K562 (cell line): ENCODE measurements around the gene DCUN1D2.

ENCODE experiments used
- CHCHD3 ChIP-seq: fragments of 250-450 bp; sonication (Bioruptor Pico); IDR thresholded peaks from 2 replicates; pipeline ENCODE4 v2.1.2; 2022; ENCODE audit warnings: mild to moderate bottlenecking
- ESRRA ChIP-seq: fragments of 450-650 bp; IDR thresholded peaks from 2 replicates; pipeline ENCODE4 v1.6.1; 2014; ENCODE audit warnings: low read depth, mild to moderate bottlenecking, moderate library complexity, borderline replicate concordance
- FOS ChIP-seq: IDR thresholded peaks from 3 replicates; pipeline ENCODE4 v1.6.1; 2011; ENCODE audit not compliant: insufficient read length; ENCODE audit errors: extremely low read depth
- FOXM1 ChIP-seq, 2 experiments: fragments of 450-650 bp in 1 of 2; sonication (generic) in 1 of 2; formaldehyde crosslinking in 1 of 2; IDR thresholded peaks; 2 replicates each; pipeline versions ENCODE4 v1.6.1 to v1.9.0; 2017 to 2022; ENCODE audit warnings: low read depth in 2 of 2, mild to moderate bottlenecking in 2 of 2, missing genetic modification reagents in 1 of 2, moderate library complexity in 1 of 2
- GTF2F1 ChIP-seq: IDR thresholded peaks from 2 replicates; pipeline ENCODE4 v1.6.1; 2011; ENCODE audit warnings: low read depth, low read length, improper control_type of control experiment
- HIVEP1 ChIP-seq: fragments of 250-450 bp; sonication (Bioruptor Pico); IDR thresholded peaks from 2 replicates; pipeline ENCODE4 v1.4.0; 2020; ENCODE audit warnings: mild to moderate bottlenecking
- ZNF75A ChIP-seq: fragments of 450-650 bp; formaldehyde crosslinking; IDR thresholded peaks from 2 replicates; pipeline ENCODE4 v1.4.0; 2020; ENCODE audit warnings: mild to moderate bottlenecking
- TF ChIP-seq, protein P1 (sequence below), 3 experiments: IDR thresholded peaks in 2 of 3; conservative IDR thresholded peaks in 1 of 3; 2 replicates each; pipeline ENCODE4 v1.5.1; 2011 to 2012; ENCODE audit warnings: low read length in 3 of 3, mild to moderate bottlenecking in 3 of 3, control low read depth in 2 of 3, improper control_type of control experiment in 1 of 3, inconsistent platforms in 1 of 3, low read depth in 1 of 3, mixed read lengths in 1 of 3, moderate library complexity in 1 of 3; ENCODE audit not compliant: insufficient read depth in 2 of 3
- TF ChIP-seq, protein P2 (sequence below): sonication (generic); formaldehyde crosslinking; IDR thresholded peaks from 2 replicates; pipeline ENCODE4 v1.9.0; 2022; ENCODE audit warnings: mild to moderate bottlenecking, missing genetic modification reagents
- TF ChIP-seq, protein P3 (sequence below): fragments of 200-600 bp; sonication (generic); IDR thresholded peaks from one replicate; pipeline ENCODE4 v1.6.1; 2012; ENCODE audit warnings: mild to moderate bottlenecking, low read depth, low read length, inconsistent platforms
- TF ChIP-seq, protein P4 (sequence below), 2 experiments: IDR thresholded peaks; 2 replicates each; pipeline ENCODE4 v1.6.1; 2011; ENCODE audit warnings: borderline replicate concordance in 1 of 2, control low read depth in 1 of 2, low read depth in 1 of 2, low read length in 1 of 2, mild to moderate bottlenecking in 1 of 2, mixed read lengths in 1 of 2, moderate library complexity in 1 of 2; ENCODE audit not compliant: insufficient read depth in 1 of 2, insufficient read length in 1 of 2, poor library complexity in 1 of 2, severe bottlenecking in 1 of 2; ENCODE audit errors: extremely low read depth in 1 of 2

DNA sequence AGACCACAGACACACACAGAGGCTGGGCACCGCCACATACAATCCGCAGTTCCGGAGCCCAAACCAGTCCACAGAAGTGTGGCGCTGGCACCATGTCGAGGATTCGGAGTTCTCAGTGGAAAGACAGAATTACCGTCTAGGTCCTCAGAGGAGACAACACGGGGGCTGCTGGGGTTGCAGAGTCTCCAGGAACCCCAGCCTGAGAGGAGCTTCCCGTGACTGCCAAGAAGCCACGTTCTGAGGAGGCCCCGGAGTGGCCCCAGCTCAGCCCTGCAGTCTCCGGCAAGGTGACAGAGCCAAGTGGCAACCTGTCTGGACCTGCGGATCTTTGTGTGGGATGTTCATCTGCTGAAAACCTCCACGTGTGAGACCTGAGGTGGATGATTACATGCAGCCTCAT lies 29.9 kb downstream of the DCUN1D2 start:
- TF ChIP-seq GTF2F1 = no peak
- TF ChIP-seq, protein P1, sequence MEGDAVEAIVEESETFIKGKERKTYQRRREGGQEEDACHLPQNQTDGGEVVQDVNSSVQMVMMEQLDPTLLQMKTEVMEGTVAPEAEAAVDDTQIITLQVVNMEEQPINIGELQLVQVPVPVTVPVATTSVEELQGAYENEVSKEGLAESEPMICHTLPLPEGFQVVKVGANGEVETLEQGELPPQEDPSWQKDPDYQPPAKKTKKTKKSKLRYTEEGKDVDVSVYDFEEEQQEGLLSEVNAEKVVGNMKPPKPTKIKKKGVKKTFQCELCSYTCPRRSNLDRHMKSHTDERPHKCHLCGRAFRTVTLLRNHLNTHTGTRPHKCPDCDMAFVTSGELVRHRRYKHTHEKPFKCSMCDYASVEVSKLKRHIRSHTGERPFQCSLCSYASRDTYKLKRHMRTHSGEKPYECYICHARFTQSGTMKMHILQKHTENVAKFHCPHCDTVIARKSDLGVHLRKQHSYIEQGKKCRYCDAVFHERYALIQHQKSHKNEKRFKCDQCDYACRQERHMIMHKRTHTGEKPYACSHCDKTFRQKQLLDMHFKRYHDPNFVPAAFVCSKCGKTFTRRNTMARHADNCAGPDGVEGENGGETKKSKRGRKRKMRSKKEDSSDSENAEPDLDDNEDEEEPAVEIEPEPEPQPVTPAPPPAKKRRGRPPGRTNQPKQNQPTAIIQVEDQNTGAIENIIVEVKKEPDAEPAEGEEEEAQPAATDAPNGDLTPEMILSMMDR (IDR thresholded peaks at IDR 0.05 in 2 of 3, conservative IDR thresholded peaks at IDR 0.05 in 1 of 3; ENCODE audit: insufficient read depth in 2 of 3, low read depth in 1 of 3, low read length in 3 of 3) = no peak
- no peak for TF ChIP-seq CHCHD3 (CRISPR knock-in tag)
- no peak for TF ChIP-seq HIVEP1 (CRISPR knock-in tag)
- no peak for TF ChIP-seq ESRRA
- TF ChIP-seq, protein P2, sequence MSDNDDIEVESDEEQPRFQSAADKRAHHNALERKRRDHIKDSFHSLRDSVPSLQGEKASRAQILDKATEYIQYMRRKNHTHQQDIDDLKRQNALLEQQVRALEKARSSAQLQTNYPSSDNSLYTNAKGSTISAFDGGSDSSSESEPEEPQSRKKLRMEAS (CRISPR knock-in tag) = no peak
- TF ChIP-seq FOXM1 (IDR thresholded peaks at IDR 0.05; ENCODE audit: low read depth) = no peak
- no peak for TF ChIP-seq FOXM1 (CRISPR knock-in tag; IDR thresholded peaks at IDR 0.05; ENCODE audit: low read depth)
- TF ChIP-seq, protein P3, sequence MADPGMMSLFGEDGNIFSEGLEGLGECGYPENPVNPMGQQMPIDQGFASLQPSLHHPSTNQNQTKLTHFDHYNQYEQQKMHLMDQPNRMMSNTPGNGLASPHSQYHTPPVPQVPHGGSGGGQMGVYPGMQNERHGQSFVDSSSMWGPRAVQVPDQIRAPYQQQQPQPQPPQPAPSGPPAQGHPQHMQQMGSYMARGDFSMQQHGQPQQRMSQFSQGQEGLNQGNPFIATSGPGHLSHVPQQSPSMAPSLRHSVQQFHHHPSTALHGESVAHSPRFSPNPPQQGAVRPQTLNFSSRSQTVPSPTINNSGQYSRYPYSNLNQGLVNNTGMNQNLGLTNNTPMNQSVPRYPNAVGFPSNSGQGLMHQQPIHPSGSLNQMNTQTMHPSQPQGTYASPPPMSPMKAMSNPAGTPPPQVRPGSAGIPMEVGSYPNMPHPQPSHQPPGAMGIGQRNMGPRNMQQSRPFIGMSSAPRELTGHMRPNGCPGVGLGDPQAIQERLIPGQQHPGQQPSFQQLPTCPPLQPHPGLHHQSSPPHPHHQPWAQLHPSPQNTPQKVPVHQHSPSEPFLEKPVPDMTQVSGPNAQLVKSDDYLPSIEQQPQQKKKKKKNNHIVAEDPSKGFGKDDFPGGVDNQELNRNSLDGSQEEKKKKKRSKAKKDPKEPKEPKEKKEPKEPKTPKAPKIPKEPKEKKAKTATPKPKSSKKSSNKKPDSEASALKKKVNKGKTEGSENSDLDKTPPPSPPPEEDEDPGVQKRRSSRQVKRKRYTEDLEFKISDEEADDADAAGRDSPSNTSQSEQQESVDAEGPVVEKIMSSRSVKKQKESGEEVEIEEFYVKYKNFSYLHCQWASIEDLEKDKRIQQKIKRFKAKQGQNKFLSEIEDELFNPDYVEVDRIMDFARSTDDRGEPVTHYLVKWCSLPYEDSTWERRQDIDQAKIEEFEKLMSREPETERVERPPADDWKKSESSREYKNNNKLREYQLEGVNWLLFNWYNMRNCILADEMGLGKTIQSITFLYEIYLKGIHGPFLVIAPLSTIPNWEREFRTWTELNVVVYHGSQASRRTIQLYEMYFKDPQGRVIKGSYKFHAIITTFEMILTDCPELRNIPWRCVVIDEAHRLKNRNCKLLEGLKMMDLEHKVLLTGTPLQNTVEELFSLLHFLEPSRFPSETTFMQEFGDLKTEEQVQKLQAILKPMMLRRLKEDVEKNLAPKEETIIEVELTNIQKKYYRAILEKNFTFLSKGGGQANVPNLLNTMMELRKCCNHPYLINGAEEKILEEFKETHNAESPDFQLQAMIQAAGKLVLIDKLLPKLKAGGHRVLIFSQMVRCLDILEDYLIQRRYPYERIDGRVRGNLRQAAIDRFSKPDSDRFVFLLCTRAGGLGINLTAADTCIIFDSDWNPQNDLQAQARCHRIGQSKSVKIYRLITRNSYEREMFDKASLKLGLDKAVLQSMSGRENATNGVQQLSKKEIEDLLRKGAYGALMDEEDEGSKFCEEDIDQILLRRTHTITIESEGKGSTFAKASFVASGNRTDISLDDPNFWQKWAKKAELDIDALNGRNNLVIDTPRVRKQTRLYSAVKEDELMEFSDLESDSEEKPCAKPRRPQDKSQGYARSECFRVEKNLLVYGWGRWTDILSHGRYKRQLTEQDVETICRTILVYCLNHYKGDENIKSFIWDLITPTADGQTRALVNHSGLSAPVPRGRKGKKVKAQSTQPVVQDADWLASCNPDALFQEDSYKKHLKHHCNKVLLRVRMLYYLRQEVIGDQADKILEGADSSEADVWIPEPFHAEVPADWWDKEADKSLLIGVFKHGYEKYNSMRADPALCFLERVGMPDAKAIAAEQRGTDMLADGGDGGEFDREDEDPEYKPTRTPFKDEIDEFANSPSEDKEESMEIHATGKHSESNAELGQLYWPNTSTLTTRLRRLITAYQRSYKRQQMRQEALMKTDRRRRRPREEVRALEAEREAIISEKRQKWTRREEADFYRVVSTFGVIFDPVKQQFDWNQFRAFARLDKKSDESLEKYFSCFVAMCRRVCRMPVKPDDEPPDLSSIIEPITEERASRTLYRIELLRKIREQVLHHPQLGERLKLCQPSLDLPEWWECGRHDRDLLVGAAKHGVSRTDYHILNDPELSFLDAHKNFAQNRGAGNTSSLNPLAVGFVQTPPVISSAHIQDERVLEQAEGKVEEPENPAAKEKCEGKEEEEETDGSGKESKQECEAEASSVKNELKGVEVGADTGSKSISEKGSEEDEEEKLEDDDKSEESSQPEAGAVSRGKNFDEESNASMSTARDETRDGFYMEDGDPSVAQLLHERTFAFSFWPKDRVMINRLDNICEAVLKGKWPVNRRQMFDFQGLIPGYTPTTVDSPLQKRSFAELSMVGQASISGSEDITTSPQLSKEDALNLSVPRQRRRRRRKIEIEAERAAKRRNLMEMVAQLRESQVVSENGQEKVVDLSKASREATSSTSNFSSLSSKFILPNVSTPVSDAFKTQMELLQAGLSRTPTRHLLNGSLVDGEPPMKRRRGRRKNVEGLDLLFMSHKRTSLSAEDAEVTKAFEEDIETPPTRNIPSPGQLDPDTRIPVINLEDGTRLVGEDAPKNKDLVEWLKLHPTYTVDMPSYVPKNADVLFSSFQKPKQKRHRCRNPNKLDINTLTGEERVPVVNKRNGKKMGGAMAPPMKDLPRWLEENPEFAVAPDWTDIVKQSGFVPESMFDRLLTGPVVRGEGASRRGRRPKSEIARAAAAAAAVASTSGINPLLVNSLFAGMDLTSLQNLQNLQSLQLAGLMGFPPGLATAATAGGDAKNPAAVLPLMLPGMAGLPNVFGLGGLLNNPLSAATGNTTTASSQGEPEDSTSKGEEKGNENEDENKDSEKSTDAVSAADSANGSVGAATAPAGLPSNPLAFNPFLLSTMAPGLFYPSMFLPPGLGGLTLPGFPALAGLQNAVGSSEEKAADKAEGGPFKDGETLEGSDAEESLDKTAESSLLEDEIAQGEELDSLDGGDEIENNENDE = no peak
- no peak for TF ChIP-seq FOS
- TF ChIP-seq, protein P4, sequence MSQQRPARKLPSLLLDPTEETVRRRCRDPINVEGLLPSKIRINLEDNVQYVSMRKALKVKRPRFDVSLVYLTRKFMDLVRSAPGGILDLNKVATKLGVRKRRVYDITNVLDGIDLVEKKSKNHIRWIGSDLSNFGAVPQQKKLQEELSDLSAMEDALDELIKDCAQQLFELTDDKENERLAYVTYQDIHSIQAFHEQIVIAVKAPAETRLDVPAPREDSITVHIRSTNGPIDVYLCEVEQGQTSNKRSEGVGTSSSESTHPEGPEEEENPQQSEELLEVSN (IDR thresholded peaks at IDR 0.05; ENCODE audit: borderline replicate concordance in 1 of 2, extremely low read depth in 1 of 2, insufficient read depth in 1 of 2, insufficient read length in 1 of 2, low read depth in 1 of 2, low read length in 1 of 2, poor library complexity in 1 of 2, severe bottlenecking in 1 of 2) = no peak
- no peak for TF ChIP-seq ZNF75A
